Measurements from ENCODE around the gene CFP. TPM values are rescaled to one million over a fixed set of nuclear protein-coding genes. Genes with fewer than 3 reads are reported as not detected.
"Not testable (repeated sequence)": the region's sequence is repeated elsewhere in the genome, so short reads cannot be mapped to it uniquely, and the experiment has no call there.

CFP gene
- total RNA-seq, 1 experiment from 2014 or later = 0.95 TPM

DNA sequence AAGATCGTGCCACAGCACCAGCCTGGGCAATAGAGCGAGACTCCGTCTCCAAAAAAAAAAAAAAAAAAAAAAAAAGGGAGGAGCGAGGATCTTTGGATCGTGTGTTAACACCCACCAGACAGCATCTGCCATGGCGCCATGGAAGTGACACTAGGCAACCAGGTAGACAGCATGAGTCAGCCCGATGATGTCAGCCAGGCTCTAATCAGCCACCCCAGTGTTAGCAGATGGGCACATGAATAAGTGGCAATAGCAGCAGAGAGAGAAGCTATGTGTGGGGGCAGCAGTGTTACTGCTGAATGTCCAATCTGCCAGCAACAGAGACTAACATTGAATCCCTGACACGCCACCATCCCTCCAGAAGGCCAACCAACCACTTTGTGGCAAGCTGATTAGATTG is 16.6 kb downstream of the CFP start:
- DNase-seq (ENCODE audit: low read depth, low spot score) = no peak
- in situ Hi-C loops (cut with HindIII; ENCODE audit: low pct_unique_long_range_greater_than_20kb, low sequenced_read_pairs) = no loop called here

DNA sequence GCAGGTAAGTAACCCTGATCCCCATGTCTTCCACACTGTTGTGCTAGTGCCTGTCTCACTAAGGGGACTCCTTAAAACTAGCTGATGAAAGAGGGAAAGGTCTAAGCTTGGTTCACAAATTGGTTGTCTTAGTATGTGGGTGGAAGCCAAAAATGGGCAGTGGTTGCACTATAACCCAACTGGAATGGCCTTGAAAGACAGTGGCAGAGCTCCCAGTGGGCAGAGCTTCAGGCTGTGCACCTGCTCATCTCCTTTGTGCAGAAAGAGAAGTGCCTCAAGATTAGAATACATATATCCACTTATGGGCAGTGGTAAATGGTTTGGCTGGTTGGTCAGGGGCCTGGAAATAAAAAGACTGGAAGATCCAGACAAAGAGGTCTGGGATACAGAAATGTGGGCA is 17.3 kb downstream of the CFP start:
- DNase-seq (ENCODE audit: low read depth, low spot score) = no peak
- in situ Hi-C loops (cut with HindIII; ENCODE audit: low pct_unique_long_range_greater_than_20kb, low sequenced_read_pairs) = no loop called here

DNA sequence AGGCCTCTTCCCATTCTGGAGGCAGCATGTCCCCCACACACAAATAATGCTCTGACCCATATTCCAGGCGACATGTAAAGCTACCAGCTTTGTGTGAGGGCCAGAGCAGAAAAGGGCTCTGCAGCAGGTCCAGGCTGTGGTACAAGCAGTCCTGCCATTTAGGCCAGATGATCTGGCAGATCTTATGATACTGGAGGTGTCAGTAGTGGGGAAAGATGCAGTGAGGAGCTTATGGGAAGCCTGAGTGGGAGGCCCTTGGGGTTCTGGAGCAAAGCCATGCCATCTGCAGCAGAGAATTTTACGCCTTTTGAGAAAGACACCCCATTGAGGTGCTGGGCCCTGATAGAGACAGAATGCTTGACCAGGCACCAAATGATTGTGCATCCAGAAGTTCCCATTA is 17.8 kb downstream of the CFP start:
- in situ Hi-C loops (cut with HindIII; ENCODE audit: low pct_unique_long_range_greater_than_20kb, low sequenced_read_pairs) = no loop called here
- DNase-seq (ENCODE audit: low read depth, low spot score) = no peak

DNA sequence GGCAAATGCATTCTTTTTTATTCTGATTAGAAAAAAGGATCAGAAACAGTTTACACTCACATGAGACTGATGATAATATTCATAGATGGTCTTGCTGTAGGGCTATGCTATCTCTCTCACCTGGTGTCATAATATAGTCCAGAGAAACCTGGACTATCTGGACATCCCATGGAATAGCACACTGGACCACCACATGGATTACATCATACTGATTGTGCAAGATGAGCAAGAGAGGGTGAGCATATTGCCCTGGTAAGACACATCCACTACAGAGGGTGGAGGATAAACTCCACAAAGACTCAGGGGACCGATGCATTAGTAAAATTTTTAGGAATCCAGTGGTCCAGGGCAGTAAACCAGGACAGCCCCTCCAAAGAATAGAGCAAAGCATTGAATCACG is 18.2 kb downstream of the CFP start:
- DNase-seq (ENCODE audit: low read depth, low spot score) = no peak
- in situ Hi-C loops (cut with HindIII; ENCODE audit: low pct_unique_long_range_greater_than_20kb, low sequenced_read_pairs) = no loop called here

DNA sequence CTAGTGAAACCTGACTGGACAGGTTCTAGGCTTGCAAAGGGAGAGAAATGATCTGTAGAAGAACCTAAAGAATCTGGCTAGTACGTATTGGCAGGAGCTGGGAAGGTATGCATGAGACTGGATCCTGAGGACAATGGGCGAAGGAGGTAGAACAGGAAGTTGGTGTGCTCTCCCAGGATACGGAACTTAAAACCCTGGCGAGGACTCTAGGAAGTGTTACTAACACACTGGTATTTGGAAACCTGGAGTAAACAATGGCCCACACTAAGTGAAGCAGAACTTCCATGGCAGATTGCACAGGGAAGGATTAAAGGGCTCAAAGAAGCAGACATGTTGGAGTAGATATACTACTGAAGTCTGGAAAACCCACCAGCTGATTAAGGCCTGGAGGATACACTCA is 19.2 kb downstream of the CFP start:
- in situ Hi-C loops (cut with HindIII; ENCODE audit: low pct_unique_long_range_greater_than_20kb, low sequenced_read_pairs) = no loop called here
- no peak for DNase-seq (ENCODE audit: low read depth, low spot score)

DNA sequence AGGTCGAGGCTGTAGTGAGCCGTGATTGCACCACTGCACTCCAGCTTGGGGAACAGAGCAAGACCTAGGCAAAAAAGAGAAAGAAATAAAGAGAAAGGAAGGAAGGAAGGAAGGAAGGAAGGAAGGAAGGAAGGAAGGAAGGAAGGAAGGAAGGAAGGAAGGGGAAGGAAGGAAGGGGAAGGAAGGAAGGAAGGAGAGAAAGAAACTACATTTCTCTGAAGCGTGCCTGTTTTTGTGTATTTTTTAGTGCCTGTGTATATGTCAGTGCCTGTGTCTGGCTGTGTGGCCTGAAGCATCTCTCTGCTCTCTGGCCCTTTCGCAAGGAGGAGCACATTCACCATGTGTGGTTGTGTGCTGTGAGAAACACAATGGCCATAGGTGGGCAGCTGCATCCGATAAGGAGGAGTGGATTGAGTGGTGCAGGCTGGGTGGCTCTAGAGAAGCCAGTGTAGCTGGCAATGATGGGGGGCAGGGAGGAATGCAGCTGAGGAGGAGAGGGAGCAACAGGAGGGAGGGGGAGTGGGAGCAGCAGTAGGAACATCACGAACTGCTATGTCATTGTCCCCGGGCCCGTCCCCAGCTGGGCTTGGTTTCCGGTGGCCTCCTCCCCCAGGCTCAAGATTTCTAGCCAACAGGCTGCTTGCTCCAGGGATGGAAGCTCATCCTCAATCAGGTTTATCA is 21.5 kb downstream of the CFP start:
- in situ Hi-C loops (cut with HindIII; ENCODE audit: low pct_unique_long_range_greater_than_20kb, low sequenced_read_pairs) = no loop called here
- no peak for DNase-seq (ENCODE audit: low read depth, low spot score)

DNA sequence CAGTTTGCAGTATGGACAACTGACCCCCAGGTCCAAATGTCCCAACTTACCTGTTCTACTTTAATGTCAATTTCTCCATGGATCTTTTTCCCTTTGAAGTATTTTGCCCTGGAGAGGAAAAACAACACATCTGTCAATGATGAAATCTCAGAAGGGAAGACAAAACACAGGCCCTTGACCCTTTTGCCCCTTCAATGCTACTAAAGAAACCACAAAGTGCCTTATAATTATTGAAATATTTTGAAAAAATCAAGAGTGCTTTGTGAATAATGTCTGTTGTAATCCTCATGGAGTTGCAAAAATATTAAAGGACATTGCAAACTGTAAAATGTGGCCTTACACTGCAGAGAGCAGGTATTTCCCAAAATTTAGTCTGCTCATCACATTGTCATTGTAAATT is 22.6 kb downstream of the CFP start:
- in situ Hi-C loops (cut with HindIII; ENCODE audit: low pct_unique_long_range_greater_than_20kb, low sequenced_read_pairs) = no loop called here
- no peak for DNase-seq (ENCODE audit: low read depth, low spot score)

DNA sequence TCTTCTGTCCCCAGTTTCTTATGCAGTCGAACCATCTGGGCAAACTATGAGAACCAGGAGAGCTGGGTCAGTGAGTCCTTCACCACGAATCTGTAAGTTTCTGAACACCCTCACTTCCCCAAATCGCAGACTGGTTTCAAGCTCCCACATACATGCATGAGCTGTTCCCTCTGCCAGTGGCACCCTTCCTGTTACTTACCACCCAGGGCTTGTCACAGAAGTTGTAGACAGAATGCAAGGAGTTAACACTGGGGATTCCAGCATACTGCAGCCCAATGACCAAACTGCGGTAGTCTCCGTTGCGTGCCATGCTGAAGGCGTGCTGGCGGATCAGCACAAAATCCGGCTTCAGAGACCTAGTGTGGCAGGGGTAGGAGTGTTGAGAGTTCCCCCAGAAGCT is 24.7 kb downstream of the CFP start:
- DNase-seq (ENCODE audit: low read depth, low spot score) = no peak
- in situ Hi-C loops (cut with HindIII; ENCODE audit: low pct_unique_long_range_greater_than_20kb, low sequenced_read_pairs) = no loop called here

DNA sequence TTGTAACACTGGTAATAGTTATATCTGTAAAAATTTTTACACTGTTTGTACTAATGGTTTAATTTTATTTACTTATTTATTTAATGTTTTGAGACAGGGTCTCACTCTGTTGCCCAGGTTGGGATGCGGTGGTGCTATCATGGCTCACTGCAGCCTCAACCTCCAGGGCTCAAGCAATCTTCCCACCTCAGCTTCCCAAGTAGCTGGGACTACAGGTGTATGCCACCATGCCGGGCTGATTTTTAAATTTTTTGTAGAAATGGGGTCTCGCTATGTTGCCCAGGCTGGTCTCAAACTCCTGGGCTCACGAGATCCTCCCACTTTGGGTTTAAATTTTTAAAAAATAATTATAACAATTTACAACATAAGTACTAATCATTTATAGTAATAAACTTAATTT is 26.6 kb downstream of the CFP start:
- in situ Hi-C loops (cut with HindIII; ENCODE audit: low pct_unique_long_range_greater_than_20kb, low sequenced_read_pairs) = not testable (repeated sequence)

DNA sequence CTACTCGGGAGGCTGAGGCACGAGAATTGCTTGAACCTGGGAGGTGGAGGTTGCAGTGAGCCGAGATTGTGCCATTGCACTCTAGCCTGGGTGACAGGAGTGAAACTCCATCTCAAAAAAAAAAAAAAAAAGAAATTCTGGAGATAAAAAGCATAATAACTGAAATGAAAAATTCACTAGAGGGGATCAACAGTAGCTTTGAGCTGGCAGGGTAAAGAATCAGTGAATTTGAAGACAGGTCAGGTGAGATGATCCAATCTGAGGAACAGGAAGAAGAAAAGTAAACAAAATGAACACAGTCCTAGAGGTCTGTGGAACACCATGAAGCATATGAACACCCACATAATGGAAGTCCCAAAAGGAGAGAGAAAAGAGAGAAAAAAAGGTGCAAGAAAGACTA is 32.5 kb downstream of the CFP start:
- in situ Hi-C loops (cut with HindIII; ENCODE audit: low pct_unique_long_range_greater_than_20kb, low sequenced_read_pairs) = no loop called here
- no peak for DNase-seq (ENCODE audit: low read depth, low spot score)

More for the DNA sequence above, 26.6 kb downstream of the CFP start:
- DNase-seq (ENCODE audit: low read depth, low spot score) = not testable (repeated sequence)

DNA sequence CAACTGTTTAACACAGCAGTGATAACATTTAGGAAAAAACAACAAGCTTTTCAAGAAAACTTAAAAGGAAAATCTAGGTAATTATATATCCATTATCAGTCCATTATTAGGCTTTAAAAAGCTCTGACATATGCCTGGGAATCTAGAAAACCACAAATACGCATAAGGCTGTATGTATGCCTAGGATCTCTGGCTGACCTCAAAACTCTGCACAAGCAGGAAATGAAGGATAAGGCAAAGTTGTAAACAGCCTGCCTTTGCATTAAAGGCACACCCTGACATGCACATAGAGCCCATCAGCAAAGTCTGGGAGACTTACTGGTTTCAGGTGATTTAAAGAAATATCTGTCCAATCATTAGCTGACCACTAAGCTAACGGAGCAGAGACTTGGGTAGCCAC is 33.5 kb downstream of the CFP start:
- DNase-seq (ENCODE audit: low read depth, low spot score) = no peak
- in situ Hi-C loops (cut with HindIII; ENCODE audit: low pct_unique_long_range_greater_than_20kb, low sequenced_read_pairs) = no loop called here

DNA sequence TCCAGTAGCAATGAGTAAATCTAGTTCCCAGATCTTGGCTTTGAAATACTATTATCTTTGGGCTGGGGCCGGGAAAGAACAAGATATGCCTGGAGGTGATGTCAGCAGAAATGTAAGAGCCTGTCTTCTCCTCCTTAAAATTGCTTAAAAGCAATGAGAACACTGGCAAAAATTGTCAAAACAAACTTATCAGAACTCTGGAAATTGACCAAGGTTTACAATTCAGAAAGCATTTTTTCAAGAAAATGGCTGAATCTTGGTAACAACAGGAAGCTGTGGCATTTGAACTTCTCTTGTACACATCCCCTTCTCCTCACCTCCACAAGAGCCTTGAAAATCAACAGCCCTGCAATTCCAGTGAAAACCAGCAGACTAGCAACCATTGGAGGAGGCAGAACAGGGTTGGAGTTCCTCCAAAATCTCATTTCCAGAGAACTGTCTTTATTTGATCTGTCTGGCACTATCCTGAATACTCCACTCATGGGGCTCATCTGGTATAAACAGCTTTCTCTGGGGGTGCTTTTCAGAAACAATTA is 33.9 kb downstream of the CFP start:
- in situ Hi-C loops (cut with HindIII; ENCODE audit: low pct_unique_long_range_greater_than_20kb, low sequenced_read_pairs) = no loop called here
- no peak for DNase-seq (ENCODE audit: low read depth, low spot score)

DNA sequence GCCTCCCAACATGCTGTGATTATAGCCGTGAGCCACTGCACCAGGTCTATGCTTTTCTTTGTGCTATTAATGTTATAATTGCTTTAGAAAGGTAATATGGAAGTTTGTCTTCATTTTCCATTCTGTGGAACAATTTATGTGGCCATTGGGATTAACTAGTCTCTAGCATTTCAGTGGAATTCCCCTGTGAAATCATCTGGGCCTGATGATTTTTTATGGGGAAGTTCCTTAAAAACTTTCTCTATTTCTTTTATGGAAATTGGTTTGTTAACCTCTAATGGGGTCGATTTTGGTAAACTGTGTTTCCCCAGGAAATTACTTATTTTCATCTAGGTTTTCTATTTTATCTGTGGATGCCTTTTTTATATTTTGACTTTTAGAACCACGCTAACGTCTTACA is 36.2 kb downstream of the CFP start:
- DNase-seq (ENCODE audit: low read depth, low spot score) = no peak
- in situ Hi-C loops (cut with HindIII; ENCODE audit: low pct_unique_long_range_greater_than_20kb, low sequenced_read_pairs) = no loop called here

DNA sequence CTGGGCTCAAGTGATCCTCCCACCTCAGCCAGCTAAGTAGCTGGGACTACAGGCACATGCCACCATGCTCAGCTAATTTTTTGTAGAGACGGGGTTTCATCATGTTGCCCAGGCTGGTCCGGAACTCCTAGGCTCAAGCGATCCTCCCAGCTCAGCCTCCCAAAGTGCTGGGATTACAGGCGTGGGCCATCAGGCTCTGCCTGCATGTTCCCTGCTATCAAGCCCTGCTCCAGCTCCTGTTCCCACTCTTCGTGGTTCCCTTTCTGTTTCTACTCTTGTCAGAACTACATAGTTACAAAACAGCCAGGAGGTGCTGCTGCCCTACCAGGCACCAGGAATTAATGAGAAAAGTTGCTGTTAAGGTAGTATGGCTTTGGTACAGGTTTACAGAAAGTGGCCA is 38.7 kb downstream of the CFP start:
- in situ Hi-C loops (cut with HindIII; ENCODE audit: low pct_unique_long_range_greater_than_20kb, low sequenced_read_pairs) = no loop called here
- no peak for DNase-seq (ENCODE audit: low read depth, low spot score)

DNA sequence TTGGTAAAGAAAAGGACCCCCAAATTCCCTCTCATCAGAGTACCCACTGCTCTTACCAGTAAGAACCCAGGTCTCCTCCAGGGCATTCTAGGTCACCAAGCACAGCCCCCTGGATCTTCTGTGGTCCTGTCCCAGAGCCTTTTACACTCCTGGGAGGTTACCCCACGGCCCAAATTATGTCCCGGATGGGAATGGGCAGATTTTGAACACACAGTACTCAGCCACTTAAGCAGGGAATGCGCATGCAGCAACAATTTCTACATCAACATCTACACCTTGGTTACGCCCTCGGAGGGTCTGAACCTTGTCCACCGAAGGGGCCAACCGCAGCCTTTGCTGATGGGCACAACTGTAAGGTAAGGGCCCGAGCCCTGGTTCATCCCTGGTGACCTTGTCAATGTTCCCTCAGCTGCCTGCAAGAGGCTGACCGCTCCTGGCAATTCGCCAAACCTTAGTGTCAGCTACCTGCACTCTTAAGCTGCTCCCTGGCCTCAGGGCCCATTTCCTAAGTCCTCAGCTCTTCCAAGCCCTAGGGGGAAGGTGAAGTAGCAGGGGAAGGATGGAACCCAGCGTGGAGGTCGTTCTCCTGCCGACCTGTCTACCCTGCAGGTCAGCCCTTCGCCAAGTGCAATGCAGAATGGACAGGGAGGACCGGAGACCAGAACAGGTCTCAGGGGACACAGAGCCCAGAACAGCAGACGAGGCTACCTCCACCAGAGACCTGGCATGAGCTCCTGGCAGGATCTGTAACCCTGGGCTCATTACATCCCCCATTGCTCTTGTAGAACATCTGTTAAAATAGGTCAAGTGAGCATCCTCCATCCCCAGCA is 41.6 kb downstream of the CFP start:
- in situ Hi-C loops (cut with HindIII; ENCODE audit: low pct_unique_long_range_greater_than_20kb, low sequenced_read_pairs) = no loop called here
- no peak for DNase-seq (ENCODE audit: low read depth, low spot score)

DNA sequence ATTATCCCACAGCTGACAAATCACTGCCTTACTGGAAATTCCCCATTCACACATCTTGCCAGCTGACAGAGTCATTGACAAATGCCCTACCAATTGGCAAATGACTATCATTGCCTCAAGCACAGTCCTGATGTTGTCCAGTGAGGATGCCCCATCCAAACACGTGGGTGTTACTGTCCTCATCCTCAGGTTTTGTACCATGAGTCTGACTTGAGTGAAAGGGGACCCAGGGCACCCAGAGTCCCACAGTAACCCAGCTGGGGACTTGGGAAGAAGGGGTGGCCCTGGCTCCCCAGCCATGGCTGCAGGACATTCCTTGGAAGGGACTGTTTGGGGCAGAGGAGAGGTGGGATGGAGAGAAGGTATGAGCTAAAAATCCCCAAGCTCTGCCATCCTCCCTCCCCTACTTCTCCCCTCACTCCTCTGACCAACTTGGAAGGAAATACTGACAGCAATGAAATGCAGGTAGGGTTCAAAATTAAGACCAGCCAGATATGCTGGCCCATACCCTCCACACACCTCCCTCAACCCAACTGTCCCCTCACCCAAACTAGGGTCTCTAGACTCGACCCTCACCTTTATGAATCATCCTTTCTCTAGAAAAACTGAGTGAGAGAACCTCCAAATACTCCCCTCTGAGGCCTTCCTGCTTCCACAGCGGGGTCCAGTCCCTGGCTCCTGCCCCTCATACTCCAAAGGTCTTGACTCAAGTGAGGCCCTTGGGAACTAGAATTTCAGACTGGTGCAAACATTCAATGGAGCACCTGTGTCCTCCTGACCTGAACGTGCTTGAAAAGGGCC is 42.4 kb downstream of the CFP start:
- in situ Hi-C loops (cut with HindIII; ENCODE audit: low pct_unique_long_range_greater_than_20kb, low sequenced_read_pairs) = no loop called here

DNA sequence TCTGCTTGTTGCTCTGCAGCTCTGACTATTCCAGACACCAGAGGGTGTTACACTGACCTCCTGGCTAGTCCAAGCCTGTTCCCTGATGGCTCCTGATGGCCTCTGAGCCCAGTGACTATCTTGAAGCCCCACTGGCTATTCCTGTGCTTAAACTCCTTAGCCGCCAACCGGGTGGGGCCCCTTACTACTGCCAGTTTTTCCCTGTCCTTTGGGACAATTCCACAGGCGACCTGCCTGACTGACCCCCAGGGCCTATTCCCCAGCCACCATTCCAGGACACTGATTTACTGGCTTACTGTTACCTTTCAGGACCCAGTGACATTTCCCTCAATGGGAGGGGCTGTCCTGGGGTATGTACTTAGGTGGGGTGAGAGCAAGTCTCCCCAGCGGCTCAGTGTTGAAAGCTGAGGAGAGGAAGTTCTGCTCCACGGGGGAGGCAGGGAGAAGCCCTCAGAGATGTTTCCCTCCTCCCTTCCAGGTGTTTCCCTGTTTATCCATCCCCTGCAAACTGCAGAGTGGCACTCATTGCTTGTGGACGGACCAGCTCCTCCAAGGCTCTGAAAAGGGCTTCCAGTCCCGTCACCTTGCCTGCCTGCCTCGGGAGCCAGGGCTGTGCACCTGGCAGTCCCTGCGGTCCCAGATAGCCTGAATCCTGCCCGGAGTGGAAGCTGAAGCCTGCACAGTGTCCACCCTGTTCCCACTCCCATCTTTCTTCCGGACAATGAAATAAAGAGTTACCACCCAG is 43.5 kb downstream of the CFP start:
- DNase-seq (ENCODE audit: low read depth, low spot score) = no peak
- in situ Hi-C loops (cut with HindIII; ENCODE audit: low pct_unique_long_range_greater_than_20kb, low sequenced_read_pairs) = no loop called here

More for the DNA sequence above, 42.4 kb downstream of the CFP start:
- DNase-seq (ENCODE audit: low read depth, low spot score) = no peak

DNA sequence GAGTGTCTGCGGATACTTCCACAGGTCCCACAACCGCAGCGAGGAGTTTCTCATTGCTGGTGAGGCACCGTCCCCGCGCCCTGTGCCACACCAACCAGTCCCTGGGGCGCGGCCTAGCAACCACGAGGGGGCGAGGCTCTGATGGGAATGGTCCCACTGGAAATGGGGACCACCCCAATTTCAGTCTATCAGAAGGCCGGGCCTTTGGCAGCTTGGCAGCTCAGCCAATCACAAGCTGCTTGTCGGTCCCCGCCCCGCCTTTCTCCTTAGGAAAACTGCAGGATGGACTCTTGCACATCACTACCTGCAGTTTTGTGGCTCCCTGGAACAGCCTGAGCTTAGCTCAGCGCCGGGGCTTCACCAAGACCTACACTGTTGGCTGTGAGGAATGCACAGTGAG is 44.5 kb downstream of the CFP start:
- in situ Hi-C loops (cut with HindIII; ENCODE audit: low pct_unique_long_range_greater_than_20kb, low sequenced_read_pairs) = no loop called here
- no peak for DNase-seq (ENCODE audit: low read depth, low spot score)
